Measurements from ENCODE around the gene PIEZO2.

PIEZO2 gene

GRCh38 chr18:11070593-11070992, 78.8 kb downstream of the PIEZO2 start:
- no peak for TF ChIP-seq CTCF (IDR thresholded peaks at IDR 0.05; ENCODE audit: insufficient read depth, low read length, poor library complexity, severe bottlenecking)
- no peaks in the 10 kb centered on the region for H3K27me3 ChIP-seq (replicated peaks; ENCODE audit: control insufficient read depth, insufficient read depth, low read length)
- no peaks in the 10 kb centered on the region; the same call in none of the 2 replicates for H3K36me3 ChIP-seq (ENCODE audit: control insufficient read depth, insufficient read depth, low read length)
- H3K4me3 ChIP-seq (replicated peaks; ENCODE audit: low read depth, low read length): no peak overlapping the region
- DNase-seq (ENCODE audit: extremely low read depth, insufficient read length): no peak

GRCh38 chr18:11066038-11066437, 83.3 kb downstream of the PIEZO2 start:
- DNase-seq (ENCODE audit: extremely low read depth, insufficient read length): no peak
- Histone ChIP-seq H3K36me3 (ENCODE audit: control insufficient read depth, insufficient read depth, low read length) (no peaks in the 10 kb centered on the region; the same call in none of the 2 replicates), H3K27me3 (replicated peaks; ENCODE audit: control insufficient read depth, insufficient read depth, low read length) (no peaks in the 10 kb centered on the region), H3K4me3 (replicated peaks; ENCODE audit: low read depth, low read length) (no peak overlapping the region)
- TF ChIP-seq CTCF (IDR thresholded peaks at IDR 0.05; ENCODE audit: insufficient read depth, low read length, poor library complexity, severe bottlenecking): no peak

DNA sequence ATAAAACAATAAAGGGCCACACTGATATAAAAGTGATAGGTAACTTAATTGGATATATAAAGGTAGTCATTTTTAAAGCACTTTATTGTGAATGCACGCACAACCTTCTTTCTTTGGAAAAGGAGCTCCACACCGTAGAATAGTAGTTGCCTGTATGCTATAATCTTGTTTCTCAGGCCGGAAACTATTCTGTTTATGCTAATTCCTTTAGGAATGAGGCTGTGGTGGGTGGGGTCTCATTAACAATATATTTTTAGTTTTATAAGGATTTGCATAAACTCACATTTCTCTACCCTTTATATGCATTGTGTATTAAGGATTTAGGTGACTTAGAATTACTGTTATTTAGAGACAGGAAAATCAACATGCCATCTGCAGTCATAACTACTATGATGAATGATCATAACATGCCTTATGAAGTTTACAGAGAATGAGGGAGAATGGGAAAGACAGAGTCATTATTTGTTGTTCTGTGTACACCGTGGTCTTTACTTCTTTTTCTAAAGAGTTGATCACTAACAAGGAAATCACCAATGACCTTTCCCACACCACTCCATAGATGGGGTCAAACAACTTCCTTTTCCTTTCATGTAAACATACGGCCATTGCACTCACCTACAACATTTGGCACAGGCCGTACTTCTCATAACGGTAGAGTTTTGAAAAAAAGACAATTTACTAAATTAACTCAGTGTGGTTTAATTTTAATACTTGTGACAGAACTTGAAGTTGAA, 84.5 kb downstream of the PIEZO2 start:
- no peak for DNase-seq (ENCODE audit: extremely low read depth, insufficient read length)

DNA sequence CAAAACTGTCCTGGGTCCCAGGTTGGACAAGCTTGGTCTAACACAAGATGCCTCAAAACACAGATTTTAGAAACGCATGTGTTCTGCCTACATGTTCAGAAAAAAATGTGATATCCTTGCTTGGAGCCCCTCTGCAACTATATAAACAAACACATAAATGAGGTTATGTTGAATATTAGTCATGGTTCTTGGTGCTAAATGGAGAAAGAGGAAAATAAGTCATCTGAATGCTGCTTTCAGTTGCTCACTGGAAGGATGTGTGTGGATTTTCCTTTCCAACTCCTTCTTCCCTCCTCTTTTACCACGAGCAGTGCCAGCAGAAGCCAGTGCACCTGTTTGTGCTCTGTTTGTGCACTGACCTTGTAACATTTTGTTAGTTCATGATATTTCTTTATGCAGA, 85.3 kb downstream of the PIEZO2 start:
- no peak for TF ChIP-seq CTCF (IDR thresholded peaks at IDR 0.05; ENCODE audit: insufficient read depth, low read length, poor library complexity, severe bottlenecking)
- DNase-seq (ENCODE audit: extremely low read depth, insufficient read length): no peak
- Histone ChIP-seq H3K36me3 (ENCODE audit: control insufficient read depth, insufficient read depth, low read length) (no peaks in the 10 kb centered on the region; the same call in 1 of the 2 replicates), H3K4me3 (replicated peaks; ENCODE audit: low read depth, low read length) (no peak overlapping the region), H3K27me3 (replicated peaks; ENCODE audit: control insufficient read depth, insufficient read depth, low read length) (no peaks in the 10 kb centered on the region)

More for the DNA sequence above, 84.5 kb downstream of the PIEZO2 start:
- no peak for TF ChIP-seq CTCF (IDR thresholded peaks at IDR 0.05; ENCODE audit: insufficient read depth, low read length, poor library complexity, severe bottlenecking)
- Histone ChIP-seq H3K27me3 (replicated peaks; ENCODE audit: control insufficient read depth, insufficient read depth, low read length) (no peaks in the 10 kb centered on the region), H3K36me3 (ENCODE audit: control insufficient read depth, insufficient read depth, low read length) (no peaks in the 10 kb centered on the region; the same call in 1 of the 2 replicates), H3K4me3 (replicated peaks; ENCODE audit: low read depth, low read length) (no peak overlapping the region)

DNA sequence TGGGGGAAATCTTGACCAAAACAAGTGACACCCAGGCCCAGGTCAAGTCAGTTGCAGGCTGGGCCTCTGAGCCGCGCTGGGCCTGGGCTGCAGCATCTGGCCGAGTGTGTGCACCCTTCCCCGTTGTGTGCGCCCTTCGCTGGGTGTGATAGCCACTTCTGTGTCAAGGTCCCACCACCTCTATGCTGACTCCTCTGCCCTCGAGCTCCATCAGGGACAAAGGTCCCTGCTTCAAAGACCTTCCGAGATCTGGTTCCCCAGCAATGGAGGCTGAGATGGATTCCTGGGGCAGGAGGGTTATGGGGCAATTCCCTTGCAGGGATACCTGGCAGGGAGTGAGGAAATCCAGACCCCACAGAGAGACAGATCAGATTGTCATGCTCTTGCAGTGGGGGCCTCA, 93.6 kb downstream of the PIEZO2 start:
- no peaks in the 10 kb centered on the region for H3K27me3 ChIP-seq (replicated peaks; ENCODE audit: control insufficient read depth, insufficient read depth, low read length)
- TF ChIP-seq CTCF (IDR thresholded peaks at IDR 0.05; ENCODE audit: insufficient read depth, low read length, poor library complexity, severe bottlenecking): no peak
- no peaks in the 10 kb centered on the region; the same call in 1 of the 2 replicates for H3K36me3 ChIP-seq (ENCODE audit: control insufficient read depth, insufficient read depth, low read length)
- no peak for DNase-seq (ENCODE audit: extremely low read depth, insufficient read length)
- H3K4me3 ChIP-seq (replicated peaks; ENCODE audit: low read depth, low read length): no peak overlapping the region

Measured in GM06990 (cell line).